Stimulated activated naive CD4-positive, alpha-beta T cell treated with Interleukin-2 at 50 U/mL for 16 hours (primary cell): ENCODE data around the gene SLC1A7.

Experiments
- DNase-seq: peaks from one replicate; lab custom pipeline; 2025; lab: John Stamatoyannopoulos, UW

Gene SLC1A7

DNA sequence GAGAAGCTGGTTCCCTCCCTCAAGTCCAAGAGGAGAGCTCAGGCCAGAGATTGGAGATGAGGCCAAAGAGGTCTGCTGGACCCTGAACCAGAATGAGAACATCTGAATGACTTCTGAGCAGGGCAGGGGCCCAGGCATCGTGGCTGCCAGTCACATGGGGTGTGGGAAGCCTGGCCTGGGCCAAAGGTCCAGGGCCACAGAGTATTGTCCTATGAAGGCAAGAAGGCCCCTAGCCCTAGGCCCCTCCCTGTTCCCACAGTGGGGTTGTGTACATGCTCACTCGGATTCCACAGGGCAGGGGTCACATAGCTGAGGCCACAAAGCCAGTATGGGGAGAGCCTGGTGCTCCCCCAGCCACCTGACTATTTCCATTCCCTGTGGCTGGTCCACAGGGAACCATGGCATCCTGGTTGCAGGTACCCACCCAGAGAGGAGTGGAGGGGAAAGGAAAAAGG is 18.5 kb upstream of the SLC1A7 start:
- no peak for DNase-seq

DNA sequence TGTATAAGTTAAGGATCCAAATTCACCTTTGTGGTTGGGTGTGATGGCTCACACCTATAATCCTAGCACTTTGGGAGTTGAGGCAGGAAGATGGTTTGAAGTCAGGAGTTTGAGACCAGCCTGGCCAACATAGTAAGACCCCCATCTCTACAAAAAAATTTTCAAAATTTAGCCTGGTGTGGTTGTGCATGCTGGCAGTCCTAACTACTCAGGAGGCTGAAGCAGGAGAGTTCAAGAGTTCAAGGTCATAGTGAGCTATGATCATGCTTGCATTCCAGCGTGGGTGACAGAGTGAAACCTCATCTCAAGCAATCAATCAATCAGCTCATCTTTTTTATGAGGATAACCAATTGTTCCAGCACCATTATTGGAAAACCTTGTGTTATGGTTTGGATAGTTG is 16.5 kb upstream of the SLC1A7 start:
- DNase-seq: no peak

DNA sequence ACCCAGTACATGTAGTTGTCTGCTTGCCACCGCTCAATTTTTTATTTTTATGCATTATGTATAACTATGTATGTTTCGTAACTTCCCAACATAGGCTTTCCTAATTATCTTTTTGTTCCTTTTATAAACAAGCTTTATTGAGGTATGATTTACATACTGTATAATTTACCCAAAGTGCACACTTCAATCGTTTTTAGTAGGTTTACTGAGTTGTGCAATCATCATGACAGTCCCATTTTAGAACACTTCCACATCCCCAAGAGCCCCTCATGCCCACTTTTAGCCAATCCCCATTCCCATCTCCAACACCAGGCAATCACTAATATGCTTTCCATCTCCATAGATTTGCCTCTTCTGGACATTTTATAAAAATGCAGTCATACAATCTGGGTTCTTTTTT is 14.3 kb upstream of the SLC1A7 start:
- DNase-seq: no peak

DNA sequence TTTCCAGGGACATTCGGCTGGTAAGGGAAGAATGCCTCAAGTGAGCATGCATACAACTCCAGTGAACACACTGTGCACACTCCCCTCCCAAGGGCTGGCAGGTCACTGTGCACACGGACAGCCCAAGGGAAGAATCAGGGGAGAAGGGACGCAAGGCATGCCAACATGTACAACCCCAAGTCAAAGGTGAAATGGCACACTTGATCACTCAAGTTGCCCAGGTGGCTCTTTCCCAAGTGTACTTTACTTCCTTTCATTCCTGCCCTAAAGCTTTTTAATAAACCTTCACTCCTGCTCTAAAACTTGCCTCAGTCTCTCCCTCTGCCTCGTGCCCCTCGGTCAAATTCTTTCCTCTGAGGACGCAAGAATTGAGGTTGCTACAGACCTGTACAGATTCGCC is 13.5 kb upstream of the SLC1A7 start:
- no peak for DNase-seq

DNA sequence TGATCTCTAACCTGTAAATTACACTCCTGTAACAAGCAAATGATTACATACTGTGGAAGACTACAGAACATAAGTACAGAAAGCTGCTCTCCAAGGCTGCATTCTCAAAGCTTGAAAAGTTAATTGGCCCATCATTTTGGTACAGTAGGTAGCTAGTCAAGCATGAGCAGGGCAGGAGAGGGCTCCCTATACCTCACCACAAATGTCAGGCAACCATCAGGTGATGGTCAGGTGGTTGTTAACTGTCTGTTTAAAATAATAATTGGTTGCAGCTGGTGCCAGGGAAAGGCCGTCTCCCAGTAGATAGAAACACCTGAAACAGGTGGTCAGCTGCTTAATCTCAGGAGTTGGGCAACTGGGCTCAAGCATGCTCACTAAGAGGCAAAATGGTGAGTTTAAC is 13.1 kb upstream of the SLC1A7 start:
- no peak for DNase-seq

DNA sequence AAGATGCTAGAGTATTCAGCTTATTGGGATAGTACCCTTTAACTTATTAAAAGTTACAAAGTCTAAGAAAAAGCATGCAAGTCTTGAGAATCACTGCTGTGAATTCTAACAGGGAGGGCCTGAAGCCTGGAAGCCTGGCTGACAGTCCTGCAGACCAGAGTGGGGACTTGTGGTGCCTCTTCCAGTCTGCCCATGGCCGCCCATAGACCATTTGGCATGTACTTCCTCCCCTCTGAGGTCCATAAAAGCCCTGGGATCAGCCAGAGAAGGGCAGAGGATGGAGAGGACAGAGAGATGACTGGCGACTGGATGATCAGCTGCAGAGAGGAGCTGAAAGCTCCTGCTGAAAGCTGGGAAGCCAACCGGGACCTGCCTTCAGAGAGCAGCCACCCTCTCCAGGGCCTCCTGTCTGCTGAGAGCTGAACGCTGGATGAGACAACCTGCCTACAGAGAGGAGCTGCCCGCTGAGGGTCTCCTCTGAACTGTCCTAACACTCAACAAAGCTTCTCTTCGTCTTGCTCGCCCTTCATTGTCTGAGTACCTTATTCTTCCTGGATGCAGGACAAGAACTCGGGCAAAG is 12.5 kb upstream of the SLC1A7 start:
- no peak for DNase-seq

DNA sequence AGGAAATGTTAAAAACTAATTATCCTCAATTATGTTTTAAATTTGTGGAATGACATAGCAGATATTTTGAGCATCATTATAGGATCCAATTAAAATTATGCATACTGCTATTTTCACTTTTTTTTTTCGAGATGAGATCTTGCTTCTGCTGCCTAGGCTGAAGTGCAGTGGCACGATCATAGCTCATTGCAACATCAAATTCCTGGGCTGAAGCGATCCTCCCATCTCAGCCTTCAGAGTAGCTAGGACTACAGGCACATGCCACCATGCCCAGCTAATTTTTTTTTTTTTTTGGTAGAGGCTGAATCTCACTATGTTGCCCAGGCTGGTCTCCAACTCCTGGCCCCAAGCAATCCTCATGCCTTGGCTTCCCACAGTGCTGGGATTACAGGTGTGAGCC is 11.3 kb upstream of the SLC1A7 start:
- DNase-seq: no peak

DNA sequence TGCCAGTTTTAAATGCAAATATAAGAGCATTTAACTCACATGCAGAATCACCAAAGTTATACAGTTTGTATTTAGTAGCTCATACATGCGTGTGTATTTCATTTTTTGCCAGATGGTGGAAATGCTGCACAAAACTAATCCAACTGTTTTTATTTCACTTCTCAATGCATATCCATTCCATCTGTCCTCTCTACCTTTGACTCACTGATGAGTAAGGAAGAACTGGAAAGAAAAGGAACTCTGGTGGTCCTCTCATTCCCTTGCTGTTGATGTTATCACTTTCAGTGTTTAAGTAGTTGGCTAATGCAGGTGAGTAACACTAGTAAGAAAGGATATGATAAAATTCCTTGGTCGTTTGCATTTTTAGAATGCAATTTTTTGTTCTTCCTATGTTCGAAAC is 5.7 kb upstream of the SLC1A7 start:
- no peak for DNase-seq

DNA sequence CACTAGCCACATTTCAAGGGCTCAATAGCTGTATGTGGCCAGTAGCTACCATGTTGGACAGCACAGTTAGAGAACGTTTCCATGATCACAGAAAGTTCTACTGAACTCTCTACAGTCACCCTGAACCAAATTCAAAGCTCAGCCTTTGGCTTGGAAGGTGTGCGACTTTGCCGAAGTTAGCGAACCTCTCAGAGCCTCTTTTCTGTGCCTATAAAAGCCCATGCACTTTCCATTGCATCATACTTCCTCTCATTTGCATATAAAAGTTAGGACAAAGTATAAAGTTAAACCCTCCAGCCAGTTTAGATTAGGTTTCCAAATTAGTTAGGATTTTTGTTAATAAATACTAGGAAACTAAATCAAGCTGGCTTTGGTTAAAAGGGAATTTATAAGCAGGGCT is 4.7 kb upstream of the SLC1A7 start:
- no peak for DNase-seq

DNA sequence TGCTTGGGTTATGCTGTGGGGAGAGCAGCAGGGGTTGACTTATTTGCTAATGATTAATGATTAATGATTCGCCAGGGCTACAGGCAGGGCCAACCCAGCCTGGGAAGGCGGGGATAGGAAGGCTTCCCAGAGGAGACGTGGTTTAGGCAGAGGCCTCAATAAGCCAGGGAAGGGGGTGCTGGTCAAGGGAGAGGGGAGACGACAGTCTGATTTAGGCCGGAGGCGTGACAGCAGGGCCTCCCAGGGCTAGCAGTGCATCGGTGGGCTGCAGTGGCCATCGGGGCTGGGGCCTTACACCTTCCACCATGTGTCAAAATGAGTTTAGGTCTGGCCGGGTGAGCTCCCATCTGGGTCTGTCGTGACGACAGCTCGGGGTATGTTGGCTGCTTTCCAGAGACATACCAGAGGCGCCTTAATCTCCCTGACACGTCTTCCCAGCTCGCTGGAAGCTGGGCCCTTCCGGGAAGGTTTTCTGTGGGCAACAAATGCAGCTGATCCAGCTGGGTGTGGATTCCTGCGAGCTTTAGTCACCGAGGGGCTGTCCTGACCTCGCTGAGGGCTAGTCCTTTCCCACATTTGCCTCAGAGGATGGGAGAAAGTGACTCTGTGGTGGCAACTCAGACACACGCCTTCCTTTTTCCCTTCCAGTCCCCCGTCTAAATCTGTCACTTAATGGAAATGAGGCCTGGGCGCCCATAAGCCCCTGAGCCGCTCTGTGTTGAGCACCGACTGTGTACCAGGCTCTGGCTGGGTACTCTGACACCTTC is 3.7 kb upstream of the SLC1A7 start:
- no peak for DNase-seq

DNA sequence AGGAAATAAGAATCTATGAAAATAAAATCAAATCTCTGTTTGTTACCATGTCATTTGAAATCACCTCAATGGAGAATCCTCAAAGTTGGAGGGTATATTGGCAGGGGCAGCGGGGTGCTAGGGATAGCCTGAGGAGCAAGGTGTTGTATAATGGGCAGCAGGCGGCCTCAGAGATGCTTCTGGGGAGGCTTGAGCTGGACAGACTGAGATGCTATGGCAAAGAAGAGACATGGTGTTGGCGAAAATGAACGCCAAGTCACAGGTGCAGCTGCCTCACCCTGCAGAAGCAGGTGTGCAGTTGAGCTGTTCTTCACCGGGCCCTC is 3.1 kb upstream of the SLC1A7 start:
- no peak for DNase-seq

DNA sequence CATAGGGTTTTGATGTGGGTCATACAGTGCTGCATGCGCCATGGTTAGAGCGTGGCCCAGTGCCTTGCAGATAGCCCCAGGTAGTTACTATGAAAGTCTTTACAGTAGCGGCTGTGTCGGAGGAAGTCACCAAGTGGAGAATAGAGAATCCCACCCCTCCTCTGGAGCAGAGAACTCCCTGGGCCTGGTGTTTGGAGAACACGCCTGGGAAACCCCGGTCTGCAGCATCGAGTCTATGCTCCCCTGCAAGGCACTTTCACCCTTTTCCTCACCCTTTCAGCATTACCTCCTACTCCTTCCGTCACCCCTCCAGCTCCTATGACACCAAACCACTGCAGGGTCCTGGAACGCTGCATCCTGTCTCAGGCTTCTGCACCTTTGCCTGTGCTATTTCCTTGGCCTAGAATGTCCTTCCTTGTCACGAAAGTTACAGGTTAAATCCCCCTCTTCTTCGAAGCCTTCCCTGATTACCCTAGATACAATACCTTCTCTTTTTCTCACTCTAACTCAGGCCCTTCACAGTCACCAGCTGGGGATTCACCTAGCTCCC is 2.7 kb upstream of the SLC1A7 start:
- no peak for DNase-seq

DNA sequence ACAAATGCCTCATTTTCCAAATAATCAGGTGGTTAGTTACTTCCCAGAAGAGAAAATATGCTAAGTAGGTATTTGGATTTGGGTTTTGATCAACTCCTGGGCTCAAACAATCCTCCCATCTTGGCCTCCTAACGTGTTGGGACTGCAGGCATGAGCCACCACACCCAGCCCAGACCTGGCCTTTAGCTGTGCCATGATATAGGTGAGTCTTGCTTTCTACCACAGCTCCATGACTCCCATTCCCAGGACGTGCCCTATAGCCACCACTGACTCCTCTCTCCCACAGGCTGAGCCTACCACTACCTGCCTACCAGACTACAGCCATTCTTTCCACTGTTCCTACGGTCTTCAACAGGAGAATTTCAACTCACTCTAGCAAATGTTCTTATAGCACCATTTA is 1.8 kb upstream of the SLC1A7 start:
- DNase-seq: no peak

DNA sequence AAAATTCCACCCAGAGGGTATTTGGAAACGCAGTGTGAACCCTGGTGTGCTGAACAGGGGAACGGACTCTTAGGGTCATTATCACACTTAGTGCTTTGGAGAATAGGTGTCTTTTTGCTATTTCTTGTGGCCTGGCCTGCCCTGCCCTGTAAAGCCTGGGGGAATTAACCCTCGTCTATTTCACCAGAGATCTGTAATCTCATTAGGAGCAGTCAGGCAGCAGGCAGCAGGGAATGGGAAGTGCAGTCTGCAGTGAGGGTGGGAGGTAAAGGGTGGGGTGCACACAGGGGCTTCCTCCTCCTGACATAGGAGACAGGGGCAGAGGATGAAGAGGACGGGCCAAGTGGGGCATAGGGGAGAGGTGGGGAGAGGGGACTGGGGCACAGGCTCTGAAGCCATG is 1.1 kb upstream of the SLC1A7 start:
- no peak for DNase-seq

DNA sequence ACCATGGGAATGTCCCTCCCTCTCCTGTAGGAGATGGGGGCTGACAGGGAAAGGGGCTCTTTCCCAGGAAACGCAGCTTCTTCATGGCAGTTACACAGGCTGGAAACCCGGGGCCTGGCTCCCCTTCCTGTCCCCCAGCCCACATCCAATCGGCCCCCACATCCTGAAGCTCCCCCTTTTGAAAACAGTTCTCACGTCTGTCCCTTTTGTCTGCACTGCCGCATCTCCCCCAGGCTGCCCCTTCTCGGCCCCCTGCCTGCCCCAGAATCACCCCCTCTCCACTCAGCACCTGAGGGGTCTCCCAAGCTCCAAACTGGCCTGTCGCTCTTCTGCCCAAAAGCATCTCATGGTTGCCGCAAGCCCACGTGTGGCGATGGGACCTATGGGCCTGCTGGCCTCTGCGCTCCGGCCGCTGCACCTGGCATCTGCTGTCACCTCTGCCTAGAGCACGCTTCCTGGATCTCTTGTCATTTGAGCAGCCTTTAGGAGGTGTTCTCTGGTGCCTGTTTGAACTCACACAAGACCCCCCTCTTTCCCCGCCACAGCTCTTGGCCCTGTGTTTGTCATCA is 867 bp downstream of the SLC1A7 start:
- DNase-seq: no peak

DNA sequence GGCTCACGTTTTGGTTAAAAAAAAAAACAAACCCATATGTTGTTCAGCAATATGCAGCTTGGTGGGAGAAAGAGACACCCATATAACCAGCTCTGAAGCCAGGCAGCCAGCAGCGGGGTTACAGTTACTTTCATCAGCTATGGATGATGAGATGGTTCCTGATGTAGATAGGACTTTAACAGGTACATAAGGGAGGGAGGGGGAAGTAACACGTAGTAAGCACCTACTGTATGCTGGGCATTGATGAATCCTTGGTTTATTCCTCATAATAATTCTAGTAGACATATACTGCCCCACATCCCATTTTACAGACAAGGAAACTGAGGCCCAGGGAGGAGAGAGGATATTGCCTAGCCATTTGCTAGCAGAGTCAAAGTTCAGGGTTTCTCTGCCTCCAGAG is 2.0 kb downstream of the SLC1A7 start:
- no peak for DNase-seq

DNA sequence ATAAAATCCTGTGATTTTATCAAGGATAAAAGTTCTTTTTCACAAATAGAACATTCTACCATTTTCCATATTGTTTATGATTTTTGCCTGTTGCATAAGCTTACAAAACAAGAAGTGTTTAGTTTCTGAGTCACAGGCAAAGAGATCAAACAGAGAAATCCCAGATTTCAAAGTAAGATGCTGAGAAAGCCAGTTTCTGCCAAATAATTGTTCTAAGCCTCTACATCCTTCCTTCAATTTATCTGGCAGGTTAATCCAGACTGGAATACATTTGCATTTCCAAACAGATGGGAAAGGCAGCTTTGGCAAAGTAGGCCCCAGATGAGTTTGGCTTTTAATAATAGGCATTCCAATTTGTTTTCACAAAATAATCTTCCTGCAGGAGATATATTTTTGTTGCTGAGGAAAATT is 2.5 kb downstream of the SLC1A7 start:
- no peak for DNase-seq

DNA sequence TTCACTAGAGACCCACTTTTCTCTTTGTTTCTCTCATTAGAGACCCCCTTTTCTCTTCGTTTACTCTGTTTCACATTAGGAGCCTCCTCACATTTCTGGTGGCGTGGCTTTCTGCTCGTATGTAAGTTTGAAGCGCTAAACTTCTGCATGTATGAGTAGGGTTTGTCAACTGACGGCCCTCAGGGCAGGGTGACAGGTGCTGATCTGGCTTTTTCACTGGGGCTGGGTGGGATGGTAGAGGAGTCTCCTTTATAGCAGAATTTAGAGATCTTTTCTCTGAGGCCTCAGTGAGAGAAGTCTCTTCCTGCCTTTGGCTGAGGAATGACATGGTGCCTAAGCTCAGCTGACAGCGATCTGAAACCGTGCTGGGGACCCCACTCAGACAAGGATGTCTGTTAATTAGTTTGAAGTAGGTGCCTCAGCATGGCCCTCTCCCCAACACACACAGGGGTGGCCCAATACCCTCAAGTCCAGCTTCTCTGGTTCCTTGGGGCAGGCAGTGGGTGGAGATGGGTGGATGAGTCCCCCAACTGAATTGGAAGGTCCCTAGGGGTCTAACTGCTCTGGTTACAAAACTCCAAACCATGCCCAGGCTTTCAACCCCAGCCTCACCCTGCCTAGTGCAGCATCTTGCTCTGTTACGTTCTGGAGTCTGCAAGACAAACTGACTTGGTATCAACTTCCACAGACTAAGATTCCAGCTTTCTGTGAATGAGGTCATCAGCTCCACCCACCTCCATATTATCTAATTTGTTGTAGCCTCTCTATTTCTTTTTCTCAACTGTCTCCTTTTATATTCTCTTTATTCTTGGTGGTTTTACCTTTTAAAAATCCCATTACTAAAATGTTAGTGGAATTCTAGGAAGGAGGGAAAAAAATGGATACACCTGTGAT is 3.2 kb downstream of the SLC1A7 start:
- no peak for DNase-seq

DNA sequence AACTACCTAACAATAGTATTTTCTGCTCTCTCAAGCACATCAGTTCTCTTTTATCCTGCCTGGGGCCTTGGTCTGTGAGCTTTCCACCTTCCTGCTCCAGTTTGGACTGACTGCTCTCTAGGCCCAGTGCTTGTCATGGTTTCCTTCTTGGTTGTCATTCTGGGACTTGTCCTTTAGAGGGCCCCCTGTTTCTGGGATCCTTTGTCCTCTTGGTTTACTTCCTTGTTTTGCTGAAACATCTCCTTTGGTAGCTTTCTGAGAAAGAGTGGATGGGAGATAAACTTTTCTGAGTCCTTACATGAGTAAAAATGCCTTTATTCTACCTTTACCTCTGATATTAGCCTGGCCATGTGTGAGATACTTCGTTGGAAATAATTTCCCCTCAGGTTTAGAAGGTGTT is 4.7 kb downstream of the SLC1A7 start:
- DNase-seq: no peak

DNA sequence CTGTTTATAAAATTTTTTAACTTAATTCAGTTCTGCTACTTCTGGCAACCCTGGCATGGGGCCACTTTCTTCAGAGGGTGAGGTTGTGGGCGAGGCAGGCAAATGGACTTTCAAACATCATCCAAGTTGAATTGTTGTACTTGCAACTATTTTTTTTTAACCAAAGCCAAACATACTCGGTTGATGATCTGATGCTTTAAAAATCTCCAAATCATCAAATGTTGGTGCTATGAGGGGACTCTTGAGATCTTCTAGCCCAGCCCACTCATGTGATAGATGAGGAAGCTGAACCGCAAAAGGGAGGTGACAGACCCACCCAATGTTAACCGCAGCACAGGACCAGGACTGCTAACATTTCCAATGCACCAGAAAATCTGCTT is 6.7 kb downstream of the SLC1A7 start:
- no peak for DNase-seq

DNA sequence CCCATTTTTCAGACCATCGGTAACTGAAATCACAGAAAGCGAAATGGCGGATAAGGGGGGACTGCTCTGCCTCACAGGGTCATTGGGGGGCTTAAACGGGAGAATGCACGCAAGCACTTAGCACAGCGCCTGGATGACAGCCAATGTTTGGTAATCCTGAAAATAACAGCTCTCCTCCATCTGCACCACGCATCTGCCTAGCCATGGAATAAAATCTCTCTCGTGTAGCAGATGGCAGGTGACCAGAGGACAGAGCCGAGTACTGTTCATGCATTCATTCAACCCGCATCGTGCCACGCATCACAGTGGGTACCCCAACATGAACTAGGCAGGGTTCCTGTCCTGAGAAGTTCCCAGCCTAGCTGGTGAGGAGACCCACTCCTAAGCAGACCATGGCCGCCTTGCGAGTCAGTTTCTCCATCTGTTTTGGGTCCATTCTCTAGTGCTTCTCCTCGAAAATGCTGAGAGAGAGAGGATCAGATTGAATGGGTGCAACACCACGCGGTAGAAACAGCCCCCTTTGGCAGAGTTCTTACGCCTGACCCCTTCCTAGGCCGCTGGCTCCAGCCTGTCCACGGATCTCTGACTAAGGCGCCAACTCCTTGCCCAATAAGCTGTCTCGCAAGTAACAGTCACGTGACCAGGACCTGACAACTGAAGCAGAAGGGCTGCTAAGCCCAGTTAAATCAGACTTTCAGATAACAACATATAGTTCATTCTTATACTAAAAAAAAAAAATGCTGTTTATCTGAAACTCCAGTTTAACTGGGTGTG is 7.3 kb downstream of the SLC1A7 start:
- no peak for DNase-seq

DNA sequence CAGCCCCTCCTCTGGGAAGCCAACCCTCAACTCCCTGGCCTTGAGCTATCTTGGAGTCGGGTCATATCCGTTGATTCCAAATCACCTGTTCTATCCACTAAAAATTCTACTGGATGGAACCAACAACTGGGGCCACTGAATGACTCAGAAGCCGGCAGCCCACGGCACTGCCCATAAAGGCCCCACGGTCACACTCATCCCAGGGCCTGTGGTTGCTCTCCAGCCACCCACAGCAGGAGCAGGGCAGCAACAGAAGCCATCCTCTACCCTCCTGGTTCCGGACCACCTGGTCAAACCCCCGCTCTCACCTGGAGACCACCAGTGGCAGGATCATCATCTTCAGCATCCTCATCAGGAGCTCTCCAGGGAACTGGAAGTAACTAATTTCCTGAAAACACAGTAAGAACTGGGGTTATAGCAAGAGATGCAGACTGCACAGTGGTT is 8.4 kb downstream of the SLC1A7 start:
- DNase-seq: no peak
